K562 (cell line): ENCODE measurements around the gene ORAI3. TPM values are rescaled to one million over a fixed set of nuclear protein-coding genes. Genes with fewer than 3 reads are reported as not detected.

ENCODE experiments used
- BRD9 ChIP-seq: fragments of 450-650 bp; IDR thresholded peaks from 2 replicates; pipeline ENCODE4 v1.6.1; 2018; ENCODE audit warnings: low read depth; ENCODE audit not compliant: partially characterized antibody
- CBX3 ChIP-seq, 2 experiments: IDR thresholded peaks; 1 replicate in 1 of 2; 2 replicates in 1 of 2; pipeline ENCODE4 v1.6.1; 2012; ENCODE audit warnings: inconsistent platforms in 2 of 2, low read length in 2 of 2, borderline replicate concordance in 1 of 2, control low read depth in 1 of 2
- DNMT1 ChIP-seq: fragments of 450-650 bp; IDR thresholded peaks from 2 replicates; pipeline ENCODE4 v1.6.1; 2016; ENCODE audit warnings: antibody characterized with exemption, mild to moderate bottlenecking
- HSF4 ChIP-seq: fragments of 250-450 bp; sonication (Bioruptor Pico); IDR thresholded peaks from 2 replicates; pipeline ENCODE4 v2.1.2; 2022; ENCODE audit warnings: mild to moderate bottlenecking, moderate library complexity, borderline replicate concordance
- SRF ChIP-seq, 2 experiments: fragments of 250-450, 450-650 bp in 1 of 2; sonication (Bioruptor Pico) in 1 of 2; sonication (generic) in 1 of 2; formaldehyde crosslinking; IDR thresholded peaks; 2 replicates each; pipeline versions ENCODE4 v1.5.0 to v1.5.1; 2020 to 2022; ENCODE audit warnings: mild to moderate bottlenecking in 1 of 2, missing genetic modification reagents in 1 of 2
- ZNF408 ChIP-seq: fragments of 250-450 bp; sonication (Bioruptor Pico); IDR thresholded peaks from 2 replicates; pipeline ENCODE4 v1.4.0; 2020; ENCODE audit warnings: low read depth, mild to moderate bottlenecking, moderate library complexity
- polyA plus RNA-seq, 8 experiments: library from polyadenylated mRNA; depleted of rRNA in 4 of 8; stranded (reverse) in 5 of 8; unstranded in 3 of 8; fragments of >200 nt; fragmentation: Nextera tagmentation in 2 of 8; fragmentation: Illumina TruSeq in 1 of 8; extraction: Ambion mirVana in 2 of 8; extraction: Trizol in 1 of 8; gene quantifications; 2 replicates each; pipeline versions ENCODE4 v1.2.1 to v1.2.3, GENCODE V29; 2011 to 2014; ENCODE audit warnings: inconsistent platforms in 1 of 8, missing spikeins in 1 of 8
- total RNA-seq, 7 experiments: library from RNA; depleted of rRNA in 6 of 7; stranded (reverse); fragments of >200 nt in 6 of 7; fragmentation: Illumina TruSeq in 2 of 7; extraction: Trizol in 2 of 7; gene quantifications; 2 replicates each; pipeline versions ENCODE4 v1.2.1 to v1.2.3, GENCODE V29; 2011 to 2021; ENCODE audit warnings: low replicate concordance in 1 of 7
- TF ChIP-seq, protein P1 (sequence below): IDR thresholded peaks from 2 replicates; pipeline ENCODE4 v1.6.1; 2011; ENCODE audit warnings: borderline replicate concordance, low read depth, mild to moderate bottlenecking, moderate library complexity, low read length; ENCODE audit not compliant: insufficient read depth, poor library complexity, severe bottlenecking
- TF ChIP-seq, protein P2 (sequence below): fragments of 450-650 bp; IDR thresholded peaks from 2 replicates; pipeline ENCODE4 v1.6.1; 2017; ENCODE audit warnings: antibody characterized with exemption, mild to moderate bottlenecking
- TF ChIP-seq, protein P3 (sequence below): fragments of 450-650 bp; IDR thresholded peaks from 2 replicates; pipeline ENCODE4 v1.6.1; 2016; ENCODE audit warnings: low read depth, mild to moderate bottlenecking, moderate library complexity

The ORAI3 gene
- total and polyA plus RNA-seq, 9 of the 15 experiments (the other 6 are each of a cell fraction or from before 2014, with no cell fraction given) = 4.9 to 23.3 (median 14.1) TPM

DNA sequence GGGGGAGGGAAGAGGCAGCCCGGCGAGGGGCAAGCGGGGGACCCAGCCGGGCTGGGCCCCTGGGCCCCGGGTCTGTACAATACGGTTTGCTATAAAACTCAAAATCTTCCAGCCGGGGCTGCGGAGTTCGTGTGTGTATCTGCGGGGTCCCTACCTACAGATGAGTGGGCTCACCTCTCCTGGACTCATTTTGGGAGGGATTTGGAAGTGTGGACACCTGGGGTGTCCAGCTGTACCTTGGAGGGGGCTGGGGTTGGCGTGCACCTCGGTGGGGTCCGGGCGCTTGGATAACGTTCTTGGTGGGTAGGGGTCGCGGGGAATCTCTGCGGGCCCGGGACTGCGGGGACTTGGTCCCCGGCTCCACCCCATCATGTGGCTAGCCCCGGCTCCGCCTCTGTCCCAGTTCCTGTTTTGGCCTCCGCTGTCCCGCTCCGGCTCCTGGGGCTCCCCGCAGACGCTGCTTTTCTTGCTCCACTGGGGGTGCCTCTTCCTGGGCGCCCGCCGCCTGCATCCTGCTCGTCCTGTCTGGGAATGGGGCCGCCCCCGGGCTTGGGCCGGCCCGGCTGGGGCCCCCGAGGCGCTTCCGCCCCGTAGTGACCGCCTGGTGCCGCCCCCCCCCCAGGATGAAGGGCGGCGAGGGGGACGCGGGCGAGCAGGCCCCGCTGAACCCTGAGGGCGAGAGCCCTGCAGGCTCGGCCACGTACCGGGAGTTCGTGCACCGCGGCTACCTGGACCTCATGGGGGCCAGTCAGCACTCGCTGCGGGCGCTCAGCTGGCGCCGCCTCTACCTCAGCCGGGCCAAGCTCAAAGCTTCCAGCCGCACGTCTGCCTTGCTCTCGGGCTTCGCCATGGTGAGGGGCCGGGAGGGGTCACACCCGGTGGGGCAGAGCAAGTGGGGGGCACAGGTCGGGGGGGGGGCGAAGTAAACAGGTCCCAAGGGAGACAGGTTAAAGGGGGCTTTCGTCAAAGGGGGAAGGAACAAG is at the start of gene ORAI3 (continued):
- TF ChIP-seq, protein P1, sequence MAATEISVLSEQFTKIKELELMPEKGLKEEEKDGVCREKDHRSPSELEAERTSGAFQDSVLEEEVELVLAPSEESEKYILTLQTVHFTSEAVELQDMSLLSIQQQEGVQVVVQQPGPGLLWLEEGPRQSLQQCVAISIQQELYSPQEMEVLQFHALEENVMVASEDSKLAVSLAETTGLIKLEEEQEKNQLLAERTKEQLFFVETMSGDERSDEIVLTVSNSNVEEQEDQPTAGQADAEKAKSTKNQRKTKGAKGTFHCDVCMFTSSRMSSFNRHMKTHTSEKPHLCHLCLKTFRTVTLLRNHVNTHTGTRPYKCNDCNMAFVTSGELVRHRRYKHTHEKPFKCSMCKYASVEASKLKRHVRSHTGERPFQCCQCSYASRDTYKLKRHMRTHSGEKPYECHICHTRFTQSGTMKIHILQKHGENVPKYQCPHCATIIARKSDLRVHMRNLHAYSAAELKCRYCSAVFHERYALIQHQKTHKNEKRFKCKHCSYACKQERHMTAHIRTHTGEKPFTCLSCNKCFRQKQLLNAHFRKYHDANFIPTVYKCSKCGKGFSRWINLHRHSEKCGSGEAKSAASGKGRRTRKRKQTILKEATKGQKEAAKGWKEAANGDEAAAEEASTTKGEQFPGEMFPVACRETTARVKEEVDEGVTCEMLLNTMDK = no peak
- TF ChIP-seq DNMT1 (no peak), CBX3 (IDR thresholded peaks at IDR 0.05; ENCODE audit: borderline replicate concordance in 1 of 2, low read length in 2 of 2) (no peak), BRD9 (no peak), ZNF408 (CRISPR knock-in tag) (no peak), HSF4 (no peak), SRF (CRISPR knock-in tag; IDR thresholded peaks at IDR 0.05) (no peak)
- TF ChIP-seq, protein P2, sequence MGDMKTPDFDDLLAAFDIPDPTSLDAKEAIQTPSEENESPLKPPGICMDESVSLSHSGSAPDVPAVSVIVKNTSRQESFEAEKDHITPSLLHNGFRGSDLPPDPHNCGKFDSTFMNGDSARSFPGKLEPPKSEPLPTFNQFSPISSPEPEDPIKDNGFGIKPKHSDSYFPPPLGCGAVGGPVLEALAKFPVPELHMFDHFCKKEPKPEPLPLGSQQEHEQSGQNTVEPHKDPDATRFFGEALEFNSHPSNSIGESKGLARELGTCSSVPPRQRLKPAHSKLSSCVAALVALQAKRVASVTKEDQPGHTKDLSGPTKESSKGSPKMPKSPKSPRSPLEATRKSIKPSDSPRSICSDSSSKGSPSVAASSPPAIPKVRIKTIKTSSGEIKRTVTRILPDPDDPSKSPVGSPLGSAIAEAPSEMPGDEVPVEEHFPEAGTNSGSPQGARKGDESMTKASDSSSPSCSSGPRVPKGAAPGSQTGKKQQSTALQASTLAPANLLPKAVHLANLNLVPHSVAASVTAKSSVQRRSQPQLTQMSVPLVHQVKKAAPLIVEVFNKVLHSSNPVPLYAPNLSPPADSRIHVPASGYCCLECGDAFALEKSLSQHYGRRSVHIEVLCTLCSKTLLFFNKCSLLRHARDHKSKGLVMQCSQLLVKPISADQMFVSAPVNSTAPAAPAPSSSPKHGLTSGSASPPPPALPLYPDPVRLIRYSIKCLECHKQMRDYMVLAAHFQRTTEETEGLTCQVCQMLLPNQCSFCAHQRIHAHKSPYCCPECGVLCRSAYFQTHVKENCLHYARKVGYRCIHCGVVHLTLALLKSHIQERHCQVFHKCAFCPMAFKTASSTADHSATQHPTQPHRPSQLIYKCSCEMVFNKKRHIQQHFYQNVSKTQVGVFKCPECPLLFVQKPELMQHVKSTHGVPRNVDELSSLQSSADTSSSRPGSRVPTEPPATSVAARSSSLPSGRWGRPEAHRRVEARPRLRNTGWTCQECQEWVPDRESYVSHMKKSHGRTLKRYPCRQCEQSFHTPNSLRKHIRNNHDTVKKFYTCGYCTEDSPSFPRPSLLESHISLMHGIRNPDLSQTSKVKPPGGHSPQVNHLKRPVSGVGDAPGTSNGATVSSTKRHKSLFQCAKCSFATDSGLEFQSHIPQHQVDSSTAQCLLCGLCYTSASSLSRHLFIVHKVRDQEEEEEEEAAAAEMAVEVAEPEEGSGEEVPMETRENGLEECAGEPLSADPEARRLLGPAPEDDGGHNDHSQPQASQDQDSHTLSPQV = no peak
- TF ChIP-seq, protein P3, sequence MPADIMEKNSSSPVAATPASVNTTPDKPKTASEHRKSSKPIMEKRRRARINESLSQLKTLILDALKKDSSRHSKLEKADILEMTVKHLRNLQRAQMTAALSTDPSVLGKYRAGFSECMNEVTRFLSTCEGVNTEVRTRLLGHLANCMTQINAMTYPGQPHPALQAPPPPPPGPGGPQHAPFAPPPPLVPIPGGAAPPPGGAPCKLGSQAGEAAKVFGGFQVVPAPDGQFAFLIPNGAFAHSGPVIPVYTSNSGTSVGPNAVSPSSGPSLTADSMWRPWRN = no peak
